ENCODE measurements around the gene STX19. TPM values are rescaled to one million over a fixed set of nuclear protein-coding genes. Genes with fewer than 3 reads are reported as not detected.

The STX19 gene
- total RNA-seq, 1 experiment from 2014 or later, result not detected

Other genes with a start within 250 kb of the STX19 start
- 1.0 and 1.3 TPM in 2 replicates for gene PROS1, start 54.7 kb downstream of the STX19 start, total RNA-seq (2021)
- 7.9 and 8.2 TPM in 2 replicates for gene ARL13B, start 48.4 kb downstream of the STX19 start, total RNA-seq (2021)
- gene DHFR2, start 34.3 kb upstream of the STX19 start, total RNA-seq (2021), result 1.6 and 1.7 TPM in 2 replicates
- 7.4 and 9.4 TPM in 2 replicates for gene NSUN3, start 34.5 kb upstream of the STX19 start, total RNA-seq (2021)